Stimulated activated CD8-positive, alpha-beta memory T cell treated with anti-CD3 and anti-CD28 coated beads, Interleukin-7, amount 100 ng/mL, for 1 hour (primary cell): ENCODE data around the gene HYOU1.
"Not testable (repeated sequence)": the region's sequence is repeated elsewhere in the genome, so short reads cannot be mapped to it uniquely, and the experiment has no call there.

ENCODE experiments used
- DNase-seq, 2 donors: peaks; one replicate each; pipeline ENCODE4 v3.0.0-alpha.2; 2020; ENCODE audit warnings: low read depth in 2 of 2

The HYOU1 gene

DNA sequence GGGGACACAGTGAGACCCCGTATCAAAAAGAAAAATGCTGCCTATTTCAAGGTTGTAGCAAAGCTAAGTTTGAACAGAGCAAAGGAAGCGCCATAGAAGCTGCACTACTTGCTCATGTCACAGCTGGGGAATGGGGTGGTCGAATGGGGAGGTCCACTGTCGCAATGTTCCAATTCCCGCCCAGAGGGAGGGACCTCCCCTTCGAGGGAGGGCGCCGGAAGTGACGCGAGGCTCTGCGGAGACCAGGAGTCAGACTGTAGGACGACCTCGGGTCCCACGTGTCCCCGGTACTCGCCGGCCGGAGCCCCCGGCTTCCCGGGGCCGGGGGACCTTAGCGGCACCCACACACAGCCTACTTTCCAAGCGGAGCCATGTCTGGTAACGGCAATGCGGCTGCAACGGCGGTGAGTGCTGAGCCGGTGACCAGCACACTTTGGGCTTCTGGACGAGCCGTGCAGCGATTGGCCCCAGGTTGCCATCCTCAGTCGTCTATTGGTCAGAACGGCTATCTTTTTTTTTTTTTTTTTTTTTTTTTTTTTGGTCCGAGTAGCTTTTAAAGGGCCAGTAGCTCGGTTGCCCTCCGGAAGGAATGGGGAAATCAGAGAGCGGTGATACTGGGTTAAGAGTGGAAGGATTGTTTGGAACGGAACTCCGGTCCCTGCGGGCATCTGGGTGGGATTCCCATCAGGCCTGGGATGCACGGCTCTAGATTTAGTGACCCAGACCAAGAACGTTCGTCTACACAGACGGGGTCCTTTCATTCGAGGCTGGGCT, 27.8 kb upstream of the HYOU1 start, which contains the start of gene HMBS:
Gene HMBS (plus strand): TSS at position 219 of the 774 bp plus-strand sequence. CDS start 153 bp downstream, at position 372.
- DNase-seq: peak; percentile 80 to 82

DNA sequence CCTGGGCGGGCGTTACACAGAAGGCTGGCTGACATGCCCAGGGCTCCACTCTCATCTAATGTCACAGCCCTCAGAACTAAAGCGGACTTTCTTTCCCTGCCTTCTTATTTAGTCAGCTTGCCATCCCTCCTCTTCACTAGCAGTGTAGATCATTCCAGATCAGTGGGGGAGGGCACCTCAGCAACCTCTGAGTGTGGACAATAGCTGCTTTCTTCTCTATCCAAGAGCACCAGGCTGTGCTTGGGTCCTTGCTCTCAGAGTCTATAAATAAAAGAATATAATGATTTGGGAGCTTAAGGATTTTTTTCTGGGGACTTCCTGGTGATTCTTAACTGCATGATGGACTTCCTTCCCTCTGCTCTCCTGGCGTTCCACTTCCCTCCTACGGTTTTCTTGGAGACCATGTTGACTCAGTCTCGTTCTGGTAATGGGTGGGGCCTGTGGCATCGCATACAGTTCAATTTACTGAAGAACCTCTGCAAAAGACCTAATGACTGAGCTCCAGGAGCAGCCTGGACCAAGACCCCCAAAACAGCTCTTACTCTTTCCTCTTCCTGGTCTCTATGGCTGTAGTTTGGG, 24.8 kb upstream of the HYOU1 start:
- DNase-seq: no peak

DNA sequence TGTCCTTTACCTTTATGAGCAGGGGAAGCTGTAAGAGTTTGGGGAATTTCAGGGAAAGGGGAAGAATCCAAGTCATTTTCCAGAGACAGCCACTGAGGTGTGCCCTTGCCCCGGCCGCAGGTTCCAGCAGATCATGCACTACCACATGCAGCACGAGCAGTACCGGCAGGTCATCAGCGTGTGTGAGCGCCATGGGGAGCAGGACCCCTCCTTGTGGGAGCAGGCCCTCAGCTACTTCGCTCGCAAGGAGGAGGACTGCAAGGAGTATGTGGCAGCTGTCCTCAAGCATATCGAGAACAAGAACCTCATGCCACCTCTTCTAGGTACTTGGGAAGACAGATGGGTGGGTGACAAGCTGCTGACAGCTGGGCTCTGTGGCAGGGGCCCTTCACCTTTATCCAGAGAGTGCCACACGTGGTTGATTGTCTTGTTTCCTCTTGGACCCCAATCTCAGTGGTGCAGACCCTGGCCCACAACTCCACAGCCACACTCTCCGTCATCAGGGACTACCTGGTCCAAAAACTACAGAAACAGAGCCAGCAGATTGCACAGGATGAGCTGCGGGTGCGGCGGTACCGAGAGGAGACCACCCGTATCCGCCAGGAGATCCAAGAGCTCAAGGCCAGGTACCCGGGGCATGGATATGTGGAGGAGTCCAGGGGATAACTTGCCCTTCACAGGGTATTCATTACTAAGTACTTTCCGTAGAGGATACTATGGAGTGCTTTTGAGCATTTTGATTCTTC, 21.8 kb upstream of the HYOU1 start:
- no peak for DNase-seq

DNA sequence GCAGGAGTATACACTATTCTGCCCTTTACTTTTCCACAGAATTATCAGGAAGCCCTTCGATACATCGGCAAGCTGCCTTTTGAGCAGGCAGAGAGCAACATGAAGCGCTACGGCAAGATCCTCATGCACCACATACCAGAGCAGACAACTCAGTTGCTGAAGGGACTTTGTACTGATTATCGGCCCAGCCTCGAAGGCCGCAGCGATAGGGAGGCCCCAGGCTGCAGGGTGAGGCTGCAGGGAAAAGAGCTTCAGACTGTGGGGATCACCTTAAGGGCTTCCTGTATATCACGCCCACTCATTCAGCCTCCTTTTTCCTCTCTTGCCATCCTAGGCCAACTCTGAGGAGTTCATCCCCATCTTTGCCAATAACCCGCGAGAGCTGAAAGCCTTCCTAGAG, 20.8 kb upstream of the HYOU1 start:
- no peak for DNase-seq

DNA sequence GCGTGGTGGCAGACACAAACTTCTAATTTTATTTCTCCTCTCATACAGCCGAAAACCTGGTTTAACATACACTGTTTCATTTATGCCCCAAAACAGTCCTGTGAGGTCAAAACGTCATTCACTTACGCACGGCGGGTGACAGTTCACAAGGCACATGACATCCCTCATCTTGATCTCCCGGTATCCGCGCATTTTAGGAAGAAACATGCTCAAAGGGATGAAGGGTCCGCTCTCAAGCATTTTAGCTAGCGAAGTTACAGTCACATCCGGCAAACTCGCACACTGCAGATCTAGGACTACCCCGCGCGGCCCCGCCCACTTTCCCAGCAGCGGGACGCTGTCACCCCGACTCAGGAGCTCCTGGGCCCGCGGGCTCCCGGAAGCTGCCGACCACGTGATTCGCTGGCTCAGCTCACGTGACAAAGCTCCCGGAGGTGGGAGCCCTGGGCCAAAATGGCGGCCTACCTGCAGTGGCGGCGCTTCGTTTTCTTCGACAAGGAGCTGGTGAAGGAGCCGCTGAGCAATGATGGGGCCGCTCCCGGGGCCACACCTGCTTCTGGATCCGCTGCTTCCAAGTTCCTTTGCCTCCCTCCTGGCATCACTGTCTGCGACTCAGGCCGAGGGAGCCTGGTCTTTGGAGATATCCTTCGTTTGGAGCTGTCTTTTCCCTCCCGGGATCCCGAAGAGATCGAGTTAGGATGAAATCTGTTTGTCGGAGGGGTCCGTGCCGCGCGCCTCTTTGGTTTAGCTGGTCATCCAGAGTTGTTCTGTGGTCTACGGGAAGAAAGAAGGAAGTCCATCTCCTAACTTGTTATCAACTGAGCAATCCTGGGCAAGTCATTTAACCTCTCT, 10.6 kb upstream of the HYOU1 start, which contains the start of gene VPS11:
Gene VPS11 (plus strand): TSS at position 448 of the 852 bp plus-strand sequence. CDS start 6 bp downstream, at position 454.
- DNase-seq: peak; percentile 92 to 96

DNA sequence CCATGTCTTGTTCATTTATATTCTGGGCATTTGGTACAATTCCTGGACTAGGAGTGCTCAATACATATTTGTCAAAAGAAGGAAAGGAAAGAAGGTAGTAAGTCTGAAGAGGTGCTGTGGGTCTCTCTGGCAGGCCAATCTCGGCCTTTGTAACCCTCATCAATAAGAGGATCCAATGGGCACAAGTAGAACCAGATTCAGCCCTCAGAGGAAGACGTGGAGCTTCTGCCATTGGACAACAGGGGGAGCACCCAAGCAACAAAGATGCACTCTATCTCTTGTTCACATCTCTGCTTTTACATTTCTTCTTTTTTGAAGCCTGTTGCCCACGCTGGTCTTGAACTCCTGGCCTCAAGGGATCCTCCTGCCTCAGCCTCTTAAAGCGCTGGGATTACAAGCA, 8.4 kb upstream of the HYOU1 start:
- no peak for DNase-seq

DNA sequence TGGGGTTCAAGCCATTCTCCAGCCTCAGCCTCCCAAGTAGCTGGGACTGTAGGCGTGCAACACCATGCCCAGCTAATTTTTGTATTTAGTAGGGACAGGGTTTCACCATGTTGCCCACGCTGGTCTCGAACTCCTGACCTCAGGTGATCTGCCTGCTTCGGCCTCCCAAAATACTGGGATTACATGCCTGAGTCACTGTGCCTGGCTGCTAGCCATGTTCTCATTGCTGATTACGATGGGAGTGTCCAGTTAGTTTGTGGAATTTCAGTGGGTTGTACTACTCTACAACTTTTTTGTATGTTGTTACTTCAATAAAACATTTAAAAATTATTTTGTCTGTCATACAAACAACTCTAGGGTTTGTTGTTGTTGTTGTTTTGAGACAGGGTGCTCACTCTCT, 5.8 kb upstream of the HYOU1 start:
- no peak for DNase-seq

DNA sequence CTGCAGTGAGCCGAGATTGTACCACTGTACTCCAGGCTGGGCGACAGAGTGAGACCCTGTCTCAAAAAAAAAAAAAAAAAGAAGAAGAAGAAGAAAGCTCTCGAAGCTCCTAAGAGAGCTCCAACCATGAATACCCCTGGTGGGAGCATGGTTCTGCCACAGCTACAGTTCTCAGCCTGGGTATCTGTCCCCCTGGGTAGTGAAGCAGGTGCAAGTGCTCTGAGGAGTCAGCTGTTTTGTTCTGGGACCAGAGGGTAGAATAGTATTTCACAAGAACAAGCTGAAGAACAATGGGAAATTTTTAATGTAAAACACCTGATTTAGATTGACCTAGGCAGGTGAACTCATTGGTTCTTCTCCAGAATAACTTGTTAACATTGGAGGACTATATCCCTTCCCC, 4.3 kb upstream of the HYOU1 start:
- DNase-seq: no peak

DNA sequence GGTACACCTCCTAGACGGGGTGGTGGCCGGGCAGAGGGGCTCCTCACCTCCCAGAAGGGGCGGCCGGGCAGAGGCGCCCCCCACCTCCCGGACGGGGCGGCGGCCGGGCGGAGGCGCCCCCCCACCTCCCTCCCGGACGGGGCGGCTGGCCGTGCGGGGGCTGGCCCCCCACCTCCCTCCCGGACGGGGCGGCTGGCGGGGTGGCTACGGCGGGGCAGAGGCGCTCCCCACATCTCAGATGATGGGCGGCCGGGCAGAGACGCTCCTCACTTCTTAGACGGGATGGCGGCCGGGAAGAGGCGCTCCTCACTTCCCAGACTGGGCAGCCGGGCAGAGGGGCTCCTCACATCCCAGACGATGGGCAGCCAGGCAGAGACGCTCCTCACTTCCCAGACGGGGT, 2.1 kb upstream of the HYOU1 start:
- not testable (repeated sequence) for DNase-seq

DNA sequence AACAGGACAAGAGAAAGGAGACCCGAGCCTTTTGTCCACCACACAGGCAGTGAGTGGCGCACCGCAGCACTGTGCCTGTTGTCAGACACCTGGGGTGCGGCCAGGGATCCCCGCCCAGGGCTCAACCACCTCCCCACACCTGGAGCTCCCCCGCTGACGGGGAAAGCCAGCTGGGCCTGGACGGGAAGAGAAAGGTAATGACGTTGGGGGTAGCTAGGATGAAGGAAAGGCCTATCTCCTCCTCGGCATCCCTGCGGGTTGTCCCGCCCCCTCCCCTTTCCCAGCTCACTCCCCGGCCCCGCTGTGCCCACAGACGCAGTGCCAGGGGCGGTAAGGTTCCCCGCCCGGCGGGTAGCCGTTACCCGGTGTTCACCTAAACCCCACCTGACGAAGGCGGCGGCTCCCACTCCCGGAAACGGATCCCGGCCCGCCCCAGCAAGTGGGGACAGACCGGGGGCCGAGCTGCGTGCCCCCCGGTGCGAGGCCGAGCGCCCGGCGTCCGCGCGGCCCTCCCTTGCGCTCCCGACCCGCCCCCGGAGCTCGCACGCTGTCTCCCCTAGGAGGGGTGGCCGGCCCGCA, 495 bp downstream of the HYOU1 start:
- no peak for DNase-seq

DNA sequence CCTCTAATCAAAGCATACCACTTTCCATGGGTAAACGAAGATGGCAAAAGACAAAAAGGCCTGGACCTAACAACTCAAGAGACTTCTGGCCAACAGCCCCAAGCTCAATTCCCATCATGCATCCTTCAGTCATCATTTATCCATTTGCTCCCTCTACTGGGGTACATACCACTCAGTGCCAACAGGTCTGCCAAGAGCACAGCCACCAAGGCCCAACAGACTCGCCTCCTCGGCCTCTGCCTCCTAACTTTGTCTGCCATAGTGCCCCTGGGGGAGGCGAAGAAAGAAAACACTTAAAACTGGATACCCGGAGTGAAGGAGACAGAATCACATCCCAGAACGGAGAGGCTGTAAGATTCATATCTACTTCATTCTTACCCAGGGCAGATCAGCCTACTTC, 1.1 kb downstream of the HYOU1 start:
- no peak for DNase-seq

DNA sequence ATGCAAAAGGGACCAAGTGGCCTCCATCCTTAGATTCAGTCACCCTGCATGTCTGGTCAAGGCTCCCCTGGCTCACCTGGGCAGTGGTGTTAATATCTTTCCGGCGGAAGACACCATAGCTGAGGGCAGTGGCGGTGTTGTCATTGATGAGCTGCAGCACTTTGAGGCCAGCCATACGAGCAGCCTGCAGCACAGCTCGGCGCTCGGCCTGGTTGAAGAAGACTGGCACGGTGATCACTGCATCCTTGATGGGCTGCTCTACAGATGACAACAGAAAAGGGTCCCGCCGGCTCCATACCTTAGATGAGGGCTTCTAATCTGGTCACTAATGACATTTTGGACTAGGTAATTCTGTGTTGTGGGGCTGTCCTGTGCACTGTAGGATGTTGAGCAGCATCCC, 2.6 kb downstream of the HYOU1 start:
- DNase-seq: no peak

DNA sequence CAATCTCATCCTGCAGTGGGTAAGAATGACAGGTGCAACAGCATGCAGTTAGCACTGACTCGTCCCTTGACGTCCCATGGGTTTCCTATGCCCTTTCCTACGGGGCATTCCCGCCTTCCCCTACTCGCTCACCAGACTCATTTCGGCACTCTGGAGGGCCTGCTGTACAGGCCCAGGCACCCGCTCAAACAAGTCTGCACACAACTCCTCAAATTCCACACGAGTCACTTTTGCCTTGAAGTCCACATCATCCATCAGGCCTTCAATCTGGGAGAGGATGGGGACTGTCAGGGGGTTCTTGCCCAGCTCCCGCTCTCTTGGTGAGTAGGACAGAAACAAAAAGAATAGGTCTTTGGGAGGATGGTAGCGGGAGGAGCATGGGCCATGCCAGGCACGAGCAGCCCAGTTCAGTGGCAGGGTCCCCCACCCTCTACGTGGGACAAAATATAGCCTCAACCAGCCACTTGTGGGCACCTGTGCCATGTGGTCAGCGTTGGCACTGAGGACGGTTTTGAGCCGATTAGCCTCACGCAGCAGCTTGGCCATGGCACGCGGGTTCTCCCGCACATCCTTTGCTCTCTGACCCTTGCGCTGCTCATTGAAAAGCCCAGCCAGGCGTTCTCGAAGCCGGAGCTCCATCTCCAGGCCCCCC, 4.7 kb downstream of the HYOU1 start:
- no peak for DNase-seq

DNA sequence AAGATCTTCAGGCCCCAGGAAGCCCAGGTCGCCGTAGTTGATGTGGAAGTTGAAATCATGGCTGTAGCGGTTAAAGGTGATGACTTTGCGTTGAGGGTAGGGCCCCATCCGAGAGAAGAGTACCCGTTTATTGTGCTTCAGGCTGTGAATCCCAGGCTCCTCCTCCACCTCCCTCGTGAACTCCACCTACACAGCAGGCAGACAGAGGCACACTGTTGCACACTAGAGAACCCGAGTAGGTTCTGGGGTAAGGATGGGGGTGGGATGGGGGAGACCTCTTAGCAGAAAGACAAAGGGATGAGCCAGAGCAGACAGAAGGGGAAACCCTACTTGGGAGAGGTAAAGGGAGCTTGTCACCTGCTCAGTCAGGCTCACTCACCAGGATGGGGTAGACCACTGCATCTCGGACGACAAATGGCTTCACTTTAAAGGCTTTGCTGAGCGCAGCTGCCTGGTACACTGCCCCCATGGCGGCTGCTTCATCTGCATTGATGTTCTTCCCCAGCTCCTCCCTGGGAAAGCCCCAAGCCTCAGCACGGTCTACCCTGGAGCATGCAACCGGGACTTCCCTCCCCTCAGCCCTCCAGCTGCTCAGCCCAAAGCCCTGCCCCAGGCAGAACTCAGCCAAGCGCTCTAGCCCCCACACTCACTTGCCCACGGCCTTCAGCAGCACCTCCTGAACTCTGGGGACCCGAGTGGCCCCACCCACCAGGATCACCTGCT, 5.4 kb downstream of the HYOU1 start:
- DNase-seq: no peak

DNA sequence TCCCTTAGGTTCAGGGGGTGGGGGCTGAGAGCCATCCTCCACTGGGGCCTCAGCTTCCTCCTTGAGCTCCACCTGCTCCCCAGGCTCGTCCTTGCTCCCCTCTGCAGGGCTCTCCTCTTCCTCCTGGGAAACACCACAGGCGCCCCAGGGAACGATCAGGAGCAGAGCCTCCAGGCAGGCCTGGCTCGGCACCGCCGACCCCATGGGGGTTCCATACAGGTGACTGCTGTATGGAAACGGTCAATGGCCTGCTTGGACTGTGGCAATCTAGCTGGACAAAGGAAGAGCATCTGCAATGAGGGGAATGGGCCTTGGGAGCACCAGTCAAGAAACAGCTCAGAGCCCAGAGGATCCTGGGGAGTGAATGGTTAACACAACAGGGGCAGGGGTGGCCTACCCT, 7.9 kb downstream of the HYOU1 start:
- DNase-seq: no peak

DNA sequence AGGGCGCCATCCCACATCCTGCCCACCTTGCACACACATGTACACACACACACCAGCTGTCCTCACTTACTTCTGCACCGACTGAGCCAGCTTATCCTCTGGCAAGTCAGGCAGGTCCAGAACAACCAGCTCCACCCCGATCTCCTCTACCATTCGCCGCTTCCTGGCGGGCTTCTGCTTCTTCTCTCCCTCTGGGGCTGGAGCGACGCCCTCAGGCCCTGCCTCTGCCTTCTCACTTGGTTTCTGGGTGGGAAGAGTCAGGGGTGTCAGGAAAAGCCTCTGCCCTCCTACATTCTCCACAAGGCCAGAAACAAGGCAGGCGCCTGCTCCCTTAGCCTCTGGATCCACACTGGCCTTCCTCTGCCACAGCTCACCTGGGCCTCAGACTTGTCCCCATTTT, 8.4 kb downstream of the HYOU1 start:
- DNase-seq: no peak

DNA sequence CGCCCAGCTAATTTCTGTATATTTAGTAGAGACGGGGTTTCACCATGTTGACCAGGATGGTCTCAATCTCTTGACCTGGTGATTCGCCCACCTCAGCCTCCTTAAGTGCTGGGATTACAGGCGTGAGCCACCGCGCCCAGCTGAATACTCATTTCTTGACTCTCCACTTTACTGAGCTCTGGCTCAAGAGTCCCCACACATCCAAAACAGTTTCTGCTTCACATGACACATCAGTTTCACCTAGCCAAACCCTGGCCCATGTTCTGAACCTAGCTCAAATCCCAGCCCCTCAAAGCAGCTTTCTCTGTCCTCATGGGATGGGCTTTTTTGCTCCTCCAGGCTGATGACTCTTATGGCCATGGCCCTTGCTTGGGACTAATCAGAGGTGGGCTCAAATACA, 9.8 kb downstream of the HYOU1 start:
- no peak for DNase-seq

DNA sequence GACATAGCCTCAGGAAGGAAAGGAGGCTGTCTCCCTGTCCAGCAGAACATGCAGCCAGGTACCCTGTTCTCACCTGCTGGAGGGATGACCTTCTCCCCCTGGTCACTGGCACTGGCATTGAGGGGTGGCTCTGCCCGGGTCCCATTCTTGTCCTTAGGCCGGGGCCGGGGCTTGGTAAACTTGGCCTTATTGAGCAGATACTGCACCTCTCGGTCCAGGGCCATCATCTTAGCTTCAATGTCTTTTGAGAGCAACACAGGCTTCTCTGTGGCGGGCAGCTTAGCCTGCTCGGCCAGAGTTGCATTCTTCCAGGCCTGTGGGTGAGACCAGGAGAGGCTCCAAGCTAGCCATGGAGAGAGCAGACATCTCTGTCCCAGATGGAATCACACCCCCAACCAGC, 10.5 kb downstream of the HYOU1 start:
- DNase-seq: no peak

DNA sequence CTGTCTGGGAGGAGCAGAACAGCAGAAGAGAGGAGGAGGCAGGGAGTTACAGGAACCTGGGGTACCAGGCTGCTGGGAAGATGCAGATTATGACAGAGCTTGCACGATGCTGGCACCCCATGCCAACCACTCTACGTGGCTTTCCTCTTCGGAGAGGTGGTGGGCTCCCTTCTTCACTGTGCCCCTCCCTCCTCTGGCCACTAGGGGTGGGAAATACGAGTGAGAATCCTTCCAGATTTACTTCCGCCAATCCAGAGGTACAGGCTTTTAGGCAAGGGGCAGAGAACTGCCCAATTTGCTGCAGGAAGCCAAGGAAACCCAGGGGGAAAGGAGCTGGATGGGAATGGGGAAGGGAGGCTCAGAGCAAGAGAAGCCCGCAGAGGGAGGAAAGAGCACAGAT, 12.3 kb downstream of the HYOU1 start:
- DNase-seq: no peak

DNA sequence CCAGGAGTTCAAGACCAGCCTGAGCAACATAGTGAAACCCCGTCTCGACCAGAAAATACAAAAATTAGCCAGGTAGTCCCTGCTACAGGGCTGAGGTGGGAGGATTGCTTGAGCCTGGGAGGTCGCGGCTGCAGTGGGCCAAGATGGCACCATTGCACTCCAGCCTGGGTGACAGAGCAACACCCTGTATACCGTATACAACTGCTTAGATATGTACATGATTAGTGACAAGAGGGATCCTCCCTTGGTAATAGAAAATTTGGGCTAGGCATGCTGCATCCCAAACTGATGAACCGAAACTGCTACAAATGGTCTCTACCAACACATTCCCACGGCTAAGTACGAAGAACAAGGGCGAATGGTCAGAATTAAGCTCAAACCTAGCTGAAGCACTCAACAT, 14.1 kb downstream of the HYOU1 start:
- no peak for DNase-seq
